Placental epithelial cell (primary cell): ENCODE data around the gene PLEKHB1. TPM values are rescaled to one million over a fixed set of nuclear protein-coding genes. Genes with fewer than 3 reads are reported as not detected.

Source experiments
- total RNA-seq: library from RNA; depleted of rRNA; stranded (reverse); fragments of >200 nt; gene quantifications from 2 replicates; pipeline ENCODE4 v1.2.3, GENCODE V29; 2012

Gene PLEKHB1, protein sequence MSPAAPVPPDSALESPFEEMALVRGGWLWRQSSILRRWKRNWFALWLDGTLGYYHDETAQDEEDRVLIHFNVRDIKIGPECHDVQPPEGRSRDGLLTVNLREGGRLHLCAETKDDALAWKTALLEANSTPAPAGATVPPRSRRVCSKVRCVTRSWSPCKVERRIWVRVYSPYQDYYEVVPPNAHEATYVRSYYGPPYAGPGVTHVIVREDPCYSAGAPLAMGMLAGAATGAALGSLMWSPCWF
- 1.2 TPM in 1 of 2 replicates, not detected in the other for total RNA-seq

DNA sequence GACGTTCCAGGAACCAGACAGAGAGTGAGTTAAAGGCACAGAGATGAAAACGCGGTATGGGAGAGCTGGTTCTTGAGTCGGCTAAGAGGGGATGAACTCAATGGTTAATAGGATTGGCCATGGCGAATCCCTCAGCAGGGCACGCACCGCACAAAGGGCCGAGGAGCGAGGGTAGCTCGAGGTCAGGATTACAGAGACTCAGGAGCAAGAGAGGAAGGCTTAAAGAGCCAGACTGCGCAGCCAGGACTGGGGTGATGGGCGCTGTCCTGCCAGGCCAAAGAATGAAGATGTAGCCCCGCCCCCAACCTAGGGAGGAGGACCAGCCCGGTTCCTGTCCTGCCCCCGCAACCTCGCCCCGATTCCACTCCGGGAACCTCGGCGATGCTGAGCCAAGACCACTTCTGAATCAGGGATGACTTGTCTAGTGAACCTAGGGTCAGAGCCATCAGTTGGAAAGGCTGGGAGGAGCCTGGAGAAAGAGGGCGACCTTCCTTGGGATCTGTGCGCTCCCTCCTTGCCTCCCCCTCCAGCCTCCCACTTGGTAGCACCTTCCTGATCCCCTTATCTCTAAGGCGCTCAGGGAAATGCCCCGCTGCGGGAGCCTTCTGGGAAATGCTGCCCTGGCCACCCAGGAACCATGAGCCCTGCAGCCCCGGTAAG, at the start of gene PLEKHB1:
Gene PLEKHB1 (plus strand): TSS at position 610 of the 660 bp plus-strand sequence. CDS start 28 bp downstream, at position 638.

DNA sequence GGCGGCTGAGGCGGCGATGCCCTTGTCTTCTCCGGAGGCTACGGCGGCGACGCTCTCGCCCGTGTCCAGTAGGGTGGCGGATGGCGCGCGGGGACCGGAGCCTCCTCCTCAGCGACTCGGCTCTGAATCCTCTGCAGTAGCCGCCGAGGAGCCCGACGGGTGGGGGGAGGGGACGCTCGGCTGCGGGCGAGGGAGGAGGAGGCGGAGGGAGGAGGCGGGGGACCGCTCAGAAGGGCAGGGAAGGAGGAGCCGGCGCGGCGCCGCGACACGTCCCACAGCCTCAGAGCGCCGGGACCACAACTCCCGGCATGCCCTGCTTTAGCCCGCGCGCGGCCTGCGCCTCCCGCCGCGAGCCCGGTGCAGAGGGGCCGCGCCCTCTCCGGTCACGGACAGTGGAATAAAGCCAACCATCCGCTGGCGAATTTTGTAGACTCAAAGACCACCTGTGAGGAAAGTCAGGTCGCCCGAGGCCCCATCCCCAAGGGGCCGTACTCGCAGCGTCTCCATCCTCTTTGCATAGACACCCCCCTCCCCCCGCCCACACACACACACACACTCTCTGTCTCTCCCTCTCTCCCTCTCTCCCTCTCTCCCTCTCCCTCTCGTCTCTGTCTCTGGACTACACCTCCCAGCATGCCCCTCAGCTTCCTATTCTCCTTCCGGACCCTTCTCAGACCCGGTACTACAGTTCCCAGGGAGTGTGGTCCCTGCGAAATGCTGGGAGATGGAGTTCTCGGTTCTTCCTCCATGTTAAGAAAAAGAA, 48.2 kb upstream of the PLEKHB1 start, which contains the start of gene FAM168A:
Gene FAM168A (minus strand): TSS at position 157 of the 763 bp plus-strand sequence. CDS start 129,638 bp downstream, outside the sequence.

Other genes starting within 250 kb of the PLEKHB1 start
- 32.6 and 33.0 TPM in 2 replicates for gene FAM168A, start 48.5 kb upstream of the PLEKHB1 start, total RNA-seq
- 113 and 240 TPM in 2 replicates for gene RAB6A, start 114.5 kb downstream of the PLEKHB1 start, total RNA-seq
- gene MRPL48, start 141.3 kb downstream of the PLEKHB1 start, total RNA-seq, result 25.9 and 30.9 TPM in 2 replicates
- gene COA4, start 230.3 kb downstream of the PLEKHB1 start, total RNA-seq, result 39.3 and 45.9 TPM in 2 replicates
- 8.2 and 12.2 TPM in 2 replicates for gene PAAF1, start 230.4 kb downstream of the PLEKHB1 start, total RNA-seq